C4-2B (cell line): Measurements from ENCODE around the gene AADAC.

Experiments used
- ZFX ChIP-seq: fragments of 450-650 bp; IDR thresholded peaks from 2 replicates; pipeline ENCODE4 v1.6.1; 2017
- TF ChIP-seq, protein P1 (sequence below): fragments of 450-650 bp; conservative IDR thresholded peaks from 2 replicates; pipeline ENCODE4 v1.5.1; 2017; ENCODE audit warnings: mild to moderate bottlenecking

DNA sequence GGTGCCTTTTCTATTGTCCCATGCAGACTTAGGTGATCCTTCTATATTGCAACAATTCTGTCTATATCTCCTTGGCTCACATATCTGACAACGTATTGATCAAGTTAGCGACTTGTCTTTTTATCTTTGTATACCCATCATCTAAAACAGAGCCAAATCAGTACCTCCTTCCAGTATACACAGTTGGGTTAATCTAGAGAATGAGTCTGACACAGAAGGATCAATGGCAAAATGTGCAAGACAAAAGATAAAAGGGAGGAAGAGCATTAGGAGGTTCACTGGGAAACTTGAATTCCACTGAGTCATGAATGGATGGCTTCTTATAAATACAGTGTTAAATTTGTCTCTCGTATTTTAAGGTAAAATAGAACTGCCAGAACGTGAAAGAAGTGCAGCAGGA, 6.0 kb downstream of the AADAC start:
- TF ChIP-seq, protein P1, sequence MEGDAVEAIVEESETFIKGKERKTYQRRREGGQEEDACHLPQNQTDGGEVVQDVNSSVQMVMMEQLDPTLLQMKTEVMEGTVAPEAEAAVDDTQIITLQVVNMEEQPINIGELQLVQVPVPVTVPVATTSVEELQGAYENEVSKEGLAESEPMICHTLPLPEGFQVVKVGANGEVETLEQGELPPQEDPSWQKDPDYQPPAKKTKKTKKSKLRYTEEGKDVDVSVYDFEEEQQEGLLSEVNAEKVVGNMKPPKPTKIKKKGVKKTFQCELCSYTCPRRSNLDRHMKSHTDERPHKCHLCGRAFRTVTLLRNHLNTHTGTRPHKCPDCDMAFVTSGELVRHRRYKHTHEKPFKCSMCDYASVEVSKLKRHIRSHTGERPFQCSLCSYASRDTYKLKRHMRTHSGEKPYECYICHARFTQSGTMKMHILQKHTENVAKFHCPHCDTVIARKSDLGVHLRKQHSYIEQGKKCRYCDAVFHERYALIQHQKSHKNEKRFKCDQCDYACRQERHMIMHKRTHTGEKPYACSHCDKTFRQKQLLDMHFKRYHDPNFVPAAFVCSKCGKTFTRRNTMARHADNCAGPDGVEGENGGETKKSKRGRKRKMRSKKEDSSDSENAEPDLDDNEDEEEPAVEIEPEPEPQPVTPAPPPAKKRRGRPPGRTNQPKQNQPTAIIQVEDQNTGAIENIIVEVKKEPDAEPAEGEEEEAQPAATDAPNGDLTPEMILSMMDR, result no peak
- no peak for TF ChIP-seq ZFX
